Measurements from ENCODE around the gene MARCHF10. TPM values are rescaled to one million over a fixed set of nuclear protein-coding genes. Genes with fewer than 3 reads are reported as not detected.

The MARCHF10 gene
- total RNA-seq, 2 experiments from 2014 or later = not detected

DNA sequence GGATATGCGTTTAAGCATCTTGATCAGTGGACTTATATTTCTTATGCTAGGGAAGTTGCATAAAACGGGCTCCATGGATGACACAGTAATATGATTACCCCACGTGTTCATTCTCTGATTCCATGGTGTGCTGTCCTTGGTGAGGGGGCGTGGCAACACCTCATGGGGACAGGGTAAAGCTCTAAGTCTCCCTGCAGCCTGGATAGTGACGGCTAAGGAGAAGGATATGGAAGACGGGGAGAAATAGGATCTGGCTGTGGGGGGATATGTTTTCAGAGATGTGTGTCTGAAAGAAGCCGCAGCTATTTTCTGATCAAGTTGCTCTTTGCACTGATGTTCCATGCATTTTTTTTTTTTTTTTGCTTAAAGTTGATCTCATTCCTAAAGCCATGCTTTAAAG lies 84.3 kb downstream of the MARCHF10 start:
- CTCF ChIA-PET = interaction anchor here (0.7 to 1.1 kb wide), 4 partner anchors 9 to 546 kb away, joined by 3 to 4 read pairs (median 3); no protein-coding TSS in a partner anchor
- POLR2A ChIA-PET = interaction anchor here (0.5 to 0.6 kb wide), 2 partner anchors 229 to 241 kb away, joined by 3 to 4 read pairs; no protein-coding TSS in a partner anchor

DNA sequence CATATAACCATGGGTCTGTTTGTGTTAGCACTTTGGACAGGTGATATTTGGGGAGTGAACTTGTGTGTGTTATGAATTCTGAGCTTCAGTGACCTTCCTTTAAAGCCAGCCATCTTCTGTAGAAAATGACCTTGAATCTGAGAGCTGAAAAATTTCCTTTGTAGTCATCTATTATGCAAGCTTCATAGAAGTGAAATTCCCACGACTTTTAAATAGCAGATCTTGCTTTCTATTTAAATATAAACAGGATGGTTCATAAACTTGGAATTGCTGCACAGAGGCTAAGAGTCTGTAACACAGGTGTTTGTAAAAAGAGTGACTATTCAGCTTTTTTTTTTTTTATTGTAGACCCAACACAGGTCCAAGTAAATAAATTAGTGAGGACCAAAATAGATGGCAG lies 85.5 kb downstream of the MARCHF10 start:
- ChIA-PET POLR2A (interaction anchor here (0.6 kb wide), 1 partner anchor 22 kb away, joined by 4 read pairs; no protein-coding TSS in a partner anchor), CTCF (interaction anchor here (0.6 kb wide), 1 partner anchor 1143 kb away, joined by 3 read pairs; no protein-coding TSS in a partner anchor)

DNA sequence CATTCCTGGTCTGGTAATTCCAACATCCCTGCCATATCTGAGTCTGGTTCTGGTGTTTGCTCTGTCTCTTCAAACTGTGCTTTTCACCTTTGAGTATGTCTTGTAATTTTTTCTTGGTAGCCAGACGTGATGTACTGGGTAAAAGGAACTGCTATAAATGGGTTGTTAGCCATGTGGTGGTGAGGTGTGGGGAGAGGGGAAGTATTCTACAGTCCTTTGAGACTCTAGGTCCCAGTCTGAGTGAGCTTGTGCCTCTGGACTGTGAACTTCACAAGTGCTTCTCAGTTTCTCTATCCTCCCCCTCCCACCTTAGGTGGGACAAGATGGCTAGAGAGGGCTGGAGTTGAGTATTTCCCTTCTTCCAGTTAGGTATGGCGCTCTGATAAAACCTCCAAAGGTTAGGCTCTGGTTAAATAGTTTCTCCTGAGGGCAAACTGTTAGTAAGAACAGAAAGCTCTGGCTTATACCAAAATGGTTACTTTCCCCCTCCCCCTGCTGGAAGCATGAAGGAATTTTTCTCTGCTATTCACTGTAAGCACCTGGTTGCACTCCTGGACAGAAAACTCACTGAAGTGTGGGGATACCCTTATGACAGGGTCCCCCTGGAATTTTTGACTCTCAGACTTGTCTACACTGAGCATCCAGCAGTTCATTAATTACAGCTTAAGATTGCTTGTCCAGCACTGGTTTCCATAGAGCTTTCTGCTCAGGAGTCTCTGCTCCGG lies 87.8 kb downstream of the MARCHF10 start:
- POLR2A ChIA-PET = no interaction called here

DNA sequence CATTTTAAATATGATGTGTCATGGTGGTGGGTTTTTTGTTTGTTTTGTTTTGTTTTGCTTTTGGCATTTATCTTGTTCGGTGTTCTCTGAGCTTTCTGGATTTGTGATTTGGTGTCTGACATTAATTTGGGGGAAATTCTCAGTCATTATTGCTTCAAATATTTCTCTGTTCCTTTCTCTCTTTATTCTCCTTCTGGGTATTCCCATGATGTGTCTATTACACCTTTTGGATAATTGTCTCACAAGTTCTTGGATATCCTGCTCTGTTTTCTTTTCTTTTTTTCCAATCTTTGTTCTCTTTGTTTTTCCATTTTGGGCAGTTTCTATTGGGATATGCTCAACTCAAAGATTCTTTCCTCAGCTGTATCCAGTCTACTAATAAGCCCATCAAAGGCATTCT lies 88.5 kb downstream of the MARCHF10 start:
- ChIA-PET POLR2A (no interaction called here), CTCF (interaction anchor here (1.4 kb wide), 1 partner anchor 12 kb away, joined by 4 read pairs; no protein-coding TSS in a partner anchor)

More for the DNA sequence above, 87.8 kb downstream of the MARCHF10 start:
- CTCF ChIA-PET = interaction anchor here (1.4 kb wide), 1 partner anchor 12 kb away, joined by 4 read pairs; no protein-coding TSS in a partner anchor

DNA sequence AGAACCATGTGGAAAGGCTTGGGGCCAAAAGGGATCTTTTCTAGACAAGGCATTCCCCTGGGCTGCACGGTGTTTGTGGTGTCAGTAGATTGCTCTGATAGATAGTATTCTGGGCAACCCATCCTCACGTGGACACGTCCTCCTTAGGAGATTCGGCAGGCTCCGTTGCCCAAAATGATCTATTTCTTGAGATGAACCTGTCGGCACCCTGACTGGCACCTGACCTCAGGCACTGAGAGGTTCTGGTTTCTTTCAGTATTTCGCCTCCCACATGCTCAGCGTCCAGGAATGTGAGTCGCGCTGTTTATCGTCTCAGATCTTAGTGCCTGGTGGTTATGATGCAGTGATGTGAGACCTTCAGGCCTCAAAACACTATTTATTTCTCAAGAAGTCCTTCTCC lies 89.7 kb downstream of the MARCHF10 start:
- POLR2A ChIA-PET = no interaction called here
- CTCF ChIA-PET = no interaction called here

DNA sequence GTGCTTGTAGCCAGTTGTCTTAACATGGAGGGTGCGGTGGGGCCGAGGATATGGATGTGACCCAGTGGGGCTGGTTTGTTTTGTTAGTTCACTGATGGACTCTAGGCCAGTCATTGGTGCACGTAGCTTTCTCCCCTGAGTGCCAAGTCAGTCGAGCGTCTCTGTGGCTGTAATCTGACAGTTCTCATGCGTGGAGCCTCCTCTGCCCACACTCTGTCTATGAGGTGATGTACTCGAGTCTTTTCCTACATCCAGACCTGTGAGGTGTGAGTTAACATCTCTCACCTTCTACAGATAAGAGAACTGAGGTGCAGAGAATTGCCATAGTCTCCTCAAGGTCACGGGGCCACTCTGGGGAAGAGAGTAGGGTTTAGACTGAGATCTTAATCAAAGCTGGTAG lies 90.2 kb downstream of the MARCHF10 start:
- POLR2A ChIA-PET = no interaction called here
- CTCF ChIA-PET = no interaction called here

DNA sequence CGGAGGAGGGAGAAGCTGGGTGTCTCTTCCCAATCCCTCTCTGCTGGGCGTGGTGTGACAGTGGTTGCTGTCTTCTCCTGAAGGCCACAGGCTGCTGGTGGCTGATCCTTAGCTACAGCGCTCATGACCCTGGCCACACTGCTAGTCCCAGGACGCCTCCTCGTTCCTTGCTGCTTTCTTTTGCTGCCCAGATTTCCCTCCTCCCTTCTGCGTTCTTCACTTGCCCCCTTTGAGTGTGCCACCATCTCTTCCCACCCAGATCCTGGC lies 90.6 kb downstream of the MARCHF10 start:
- POLR2A ChIA-PET = no interaction called here
- CTCF ChIA-PET = no interaction called here

DNA sequence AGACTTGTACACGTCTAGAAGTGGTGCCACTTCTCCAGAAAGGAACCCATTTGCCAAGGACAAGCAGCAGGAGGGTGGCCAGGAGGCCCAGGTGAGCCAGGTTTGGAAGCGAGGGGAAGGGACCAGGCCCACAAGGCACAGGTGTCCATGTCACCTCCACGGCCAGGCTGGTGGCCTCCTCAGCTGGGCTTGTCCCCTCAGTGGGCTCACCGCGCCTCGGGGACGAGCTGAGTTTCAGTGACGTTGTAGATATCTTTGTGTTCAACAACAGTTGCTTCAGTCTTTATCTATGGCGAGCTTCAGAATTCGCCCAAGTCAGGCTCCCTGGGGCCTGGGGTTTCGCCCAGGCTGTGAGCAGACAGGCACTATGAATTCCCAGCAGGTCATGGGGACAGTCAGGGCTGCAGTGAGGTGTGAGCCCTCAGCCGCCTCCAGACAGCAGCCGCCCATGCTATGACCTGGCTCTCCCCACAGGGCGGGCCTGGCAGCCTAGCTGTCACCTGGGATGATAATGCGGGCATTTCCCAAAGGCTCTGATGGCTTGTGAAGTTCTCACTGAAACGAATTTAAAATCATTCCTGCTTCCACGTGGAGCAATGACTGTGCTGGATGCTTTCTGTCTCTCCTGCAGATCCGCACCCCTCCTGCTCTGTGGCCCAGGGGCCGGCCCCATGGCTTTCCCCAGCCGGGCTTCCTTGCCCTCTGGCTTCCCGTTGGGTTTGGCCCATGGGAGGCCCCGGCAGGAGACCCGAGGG lies 91.1 kb downstream of the MARCHF10 start:
- CTCF ChIA-PET = interaction anchor here (0.7 kb wide), 1 partner anchor 599 kb away, joined by 3 read pairs; no protein-coding TSS in a partner anchor
- POLR2A ChIA-PET = no interaction called here

DNA sequence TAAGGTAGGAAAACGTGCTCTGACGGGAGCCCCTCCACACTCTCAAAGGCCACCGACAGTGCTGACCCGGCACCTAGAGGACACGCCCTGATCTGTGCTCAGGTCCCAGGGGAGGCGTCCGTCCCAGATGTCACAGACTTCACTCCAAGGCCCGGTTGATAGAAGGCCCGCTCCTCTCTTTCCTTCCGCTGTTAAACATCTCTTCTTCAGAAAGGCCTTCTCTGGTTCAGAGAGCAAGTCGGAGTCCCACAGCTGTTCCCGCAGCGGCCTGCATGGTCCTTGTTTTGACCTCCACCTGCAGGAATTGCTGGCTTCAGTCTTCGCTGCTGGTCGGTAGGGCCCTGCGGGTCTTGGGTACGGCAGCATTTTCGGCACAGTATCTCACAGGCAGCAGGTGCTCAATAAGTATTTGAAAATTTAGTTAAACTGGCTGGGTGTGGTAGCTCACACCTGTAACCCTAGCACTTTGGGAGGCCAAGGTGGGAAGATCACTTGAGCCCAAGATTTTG lies 92.2 kb downstream of the MARCHF10 start:
- CTCF ChIA-PET = interaction anchor here (0.7 kb wide), 2 partner anchors 17 to 600 kb away, joined by 3 read pairs; no protein-coding TSS in a partner anchor
- POLR2A ChIA-PET = no interaction called here

DNA sequence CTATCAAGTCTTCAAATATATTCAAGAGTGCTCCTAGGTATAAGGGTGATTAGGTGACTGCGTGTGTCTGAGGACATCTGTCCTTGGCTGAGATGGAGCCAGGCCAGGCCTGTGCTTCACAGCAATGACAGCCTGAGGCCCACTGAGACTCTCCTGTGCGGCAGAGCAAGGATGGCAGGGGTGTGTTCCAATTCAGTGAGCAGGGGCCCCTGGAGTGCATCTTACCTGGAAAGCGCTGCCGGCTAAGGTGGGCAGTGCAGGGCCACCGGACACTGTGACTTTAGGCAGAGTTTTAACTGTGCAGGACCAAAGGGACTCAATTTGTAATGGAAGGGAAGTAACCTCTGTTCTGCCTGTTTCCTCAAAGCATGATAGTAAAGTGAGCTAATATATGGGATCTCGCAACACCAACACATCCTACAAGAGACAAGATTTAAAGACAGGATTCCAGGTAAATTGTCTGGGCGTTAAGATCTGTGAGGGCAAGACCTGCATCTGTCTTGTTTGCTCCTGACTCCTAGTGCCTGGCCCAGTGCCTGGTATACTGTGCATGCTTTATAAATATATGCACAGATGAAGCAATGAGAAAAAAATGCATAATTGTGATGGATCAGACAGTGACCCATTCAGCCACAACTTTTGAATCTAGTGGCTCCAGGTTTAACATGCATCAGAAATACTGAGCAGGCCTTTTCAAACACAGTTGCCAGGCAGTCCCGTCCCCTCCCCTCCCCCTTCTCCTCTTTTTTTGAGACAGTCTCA lies 93.9 kb downstream of the MARCHF10 start:
- ChIA-PET POLR2A (no interaction called here), CTCF (interaction anchor here (0.9 kb wide), 1 partner anchor 10 kb away, joined by 3 read pairs; no protein-coding TSS in a partner anchor)

DNA sequence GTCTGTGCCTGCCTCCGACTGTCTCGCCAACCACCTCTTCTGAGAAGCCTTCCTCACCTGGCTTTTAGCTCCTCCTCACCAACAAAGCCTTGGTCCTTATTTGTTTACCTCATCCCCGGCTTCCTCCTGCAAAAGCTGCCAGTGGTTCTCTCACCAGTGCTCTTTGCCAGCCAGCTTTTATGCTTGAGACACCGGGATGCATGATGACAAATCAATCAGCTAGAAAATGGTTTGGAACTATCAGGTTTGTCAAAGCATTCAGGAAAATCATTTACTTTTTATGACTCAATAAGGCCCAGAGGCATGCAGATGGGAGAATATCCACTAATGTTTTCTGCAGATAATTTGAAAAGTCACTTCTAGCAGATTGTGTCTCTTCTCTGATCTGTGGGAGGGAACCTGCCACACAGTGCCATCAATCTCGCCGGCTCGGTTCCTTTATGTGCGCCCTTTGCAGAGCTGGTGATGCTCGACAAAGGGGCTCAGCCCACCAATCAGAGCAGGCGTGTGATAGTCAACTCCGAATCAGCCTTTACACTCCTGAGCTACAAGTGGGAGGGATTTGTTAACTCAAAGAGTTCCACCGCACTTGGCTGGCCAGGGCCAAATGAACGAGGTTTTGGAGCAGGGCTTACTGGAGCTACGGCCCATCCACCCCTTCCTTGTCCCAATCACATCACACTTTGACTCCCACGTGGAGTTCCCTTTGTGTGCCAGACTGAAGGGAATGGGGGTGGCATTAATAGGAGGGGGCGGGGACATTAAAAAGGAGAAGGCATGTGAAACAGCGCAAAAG lies 94.8 kb downstream of the MARCHF10 start:
- ChIA-PET POLR2A (no interaction called here), CTCF (no interaction called here)

DNA sequence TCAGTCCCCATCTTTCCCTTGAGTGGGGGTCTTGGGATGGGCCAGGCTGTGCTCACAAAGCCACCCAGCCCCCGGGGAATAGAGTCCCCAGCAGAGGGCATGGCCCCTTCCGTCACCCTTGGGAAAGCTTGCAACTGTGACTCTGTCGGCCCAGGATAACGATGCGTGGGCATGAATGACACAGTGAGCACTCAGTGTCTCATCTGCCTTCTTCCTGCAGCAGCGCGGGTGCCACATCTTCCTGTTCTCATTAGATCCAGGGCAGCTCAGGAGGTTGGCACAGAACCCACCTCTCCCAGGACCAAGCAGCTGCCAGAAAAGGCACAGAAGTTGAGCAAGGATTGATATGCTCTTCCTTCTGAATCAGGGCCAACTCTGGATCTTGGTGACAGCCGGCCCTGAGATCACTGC lies 95.9 kb downstream of the MARCHF10 start:
- POLR2A ChIA-PET = no interaction called here
- CTCF ChIA-PET = no interaction called here

DNA sequence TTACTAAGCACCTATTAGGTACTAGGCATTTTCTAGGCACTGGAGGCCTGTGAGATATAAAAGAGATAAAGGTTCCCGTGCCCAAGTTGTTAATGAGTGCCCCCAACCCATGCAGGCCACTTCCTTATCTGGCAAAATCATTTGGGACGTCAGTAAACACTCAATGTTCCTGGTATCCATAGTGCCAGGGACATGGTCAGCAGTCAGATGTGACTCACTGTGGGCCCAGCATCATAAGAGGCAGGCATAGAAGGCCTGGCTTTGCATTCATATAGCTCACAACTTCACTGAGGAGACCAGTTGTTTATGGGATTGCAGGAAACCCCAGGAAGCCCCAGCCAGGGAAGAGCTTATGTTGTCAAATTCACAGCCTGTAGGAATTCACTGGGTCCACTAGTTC lies 99.5 kb downstream of the MARCHF10 start:
- CTCF ChIA-PET = interaction anchor here (1.3 kb wide), 1 partner anchor 12 kb away, joined by 4 read pairs; no protein-coding TSS in a partner anchor
- POLR2A ChIA-PET = no interaction called here

DNA sequence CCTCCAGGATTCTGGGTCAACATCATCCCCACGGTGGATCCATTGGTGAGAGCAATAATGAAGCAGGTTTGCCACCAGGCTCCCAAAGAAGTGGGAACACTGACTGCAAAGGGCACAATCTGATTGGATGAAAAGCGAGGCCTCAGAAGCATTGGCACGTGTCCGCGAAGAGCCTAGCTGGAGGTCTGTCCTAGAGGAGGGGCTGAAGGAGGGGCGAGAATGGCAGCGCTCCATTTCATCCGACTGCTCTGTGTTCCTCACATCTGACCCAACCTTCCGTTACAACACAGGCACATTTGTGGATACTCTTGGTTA lies 100.7 kb downstream of the MARCHF10 start:
- ChIA-PET CTCF (interaction anchor here (1.3 kb wide), 1 partner anchor 13 kb away, joined by 4 read pairs; no protein-coding TSS in a partner anchor), POLR2A (no interaction called here)

DNA sequence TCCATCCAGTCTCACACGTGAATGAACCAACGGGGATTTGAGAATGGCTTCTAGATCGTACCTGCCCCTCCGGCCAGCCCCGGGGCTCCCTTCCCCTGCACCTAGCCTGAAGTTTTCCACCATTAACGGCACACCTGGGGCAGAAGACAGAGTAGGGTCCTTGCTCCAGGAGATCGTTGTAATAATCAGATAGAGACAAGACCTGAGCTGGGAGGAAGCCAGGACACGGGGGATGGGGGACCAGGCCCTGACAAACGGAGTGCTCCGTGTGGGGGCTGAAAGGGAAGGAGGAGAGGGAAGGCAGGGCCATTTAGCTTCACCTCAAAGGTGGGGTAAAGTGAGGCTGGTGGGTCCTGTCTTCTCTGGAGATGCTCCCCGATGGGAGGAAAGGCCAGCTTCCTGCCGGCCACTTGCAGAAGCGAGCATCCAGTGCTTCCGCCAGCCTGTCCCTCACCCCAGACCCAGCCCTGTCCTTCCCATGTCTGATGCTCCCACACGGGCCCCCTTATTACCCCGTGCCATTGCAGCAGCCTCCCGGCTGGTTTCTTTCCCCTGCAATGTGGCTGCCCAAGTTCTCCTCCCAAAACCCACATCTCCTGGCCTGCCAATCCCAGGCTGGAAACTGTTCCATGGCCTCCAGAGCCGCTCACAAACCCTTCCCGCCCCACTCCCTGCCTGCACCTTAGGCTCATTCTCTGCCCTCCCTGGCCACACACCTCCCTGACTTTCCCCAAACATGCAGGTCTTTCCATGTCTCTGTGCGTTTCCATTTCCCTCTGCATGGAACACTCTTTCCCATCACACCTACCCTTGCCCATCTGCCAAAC lies 101.3 kb downstream of the MARCHF10 start:
- CTCF ChIA-PET = interaction anchor here (0.9 to 1.4 kb wide), 2 partner anchors 17 to 260 kb away, joined by 3 to 4 read pairs; no protein-coding TSS in a partner anchor
- POLR2A ChIA-PET = no interaction called here

DNA sequence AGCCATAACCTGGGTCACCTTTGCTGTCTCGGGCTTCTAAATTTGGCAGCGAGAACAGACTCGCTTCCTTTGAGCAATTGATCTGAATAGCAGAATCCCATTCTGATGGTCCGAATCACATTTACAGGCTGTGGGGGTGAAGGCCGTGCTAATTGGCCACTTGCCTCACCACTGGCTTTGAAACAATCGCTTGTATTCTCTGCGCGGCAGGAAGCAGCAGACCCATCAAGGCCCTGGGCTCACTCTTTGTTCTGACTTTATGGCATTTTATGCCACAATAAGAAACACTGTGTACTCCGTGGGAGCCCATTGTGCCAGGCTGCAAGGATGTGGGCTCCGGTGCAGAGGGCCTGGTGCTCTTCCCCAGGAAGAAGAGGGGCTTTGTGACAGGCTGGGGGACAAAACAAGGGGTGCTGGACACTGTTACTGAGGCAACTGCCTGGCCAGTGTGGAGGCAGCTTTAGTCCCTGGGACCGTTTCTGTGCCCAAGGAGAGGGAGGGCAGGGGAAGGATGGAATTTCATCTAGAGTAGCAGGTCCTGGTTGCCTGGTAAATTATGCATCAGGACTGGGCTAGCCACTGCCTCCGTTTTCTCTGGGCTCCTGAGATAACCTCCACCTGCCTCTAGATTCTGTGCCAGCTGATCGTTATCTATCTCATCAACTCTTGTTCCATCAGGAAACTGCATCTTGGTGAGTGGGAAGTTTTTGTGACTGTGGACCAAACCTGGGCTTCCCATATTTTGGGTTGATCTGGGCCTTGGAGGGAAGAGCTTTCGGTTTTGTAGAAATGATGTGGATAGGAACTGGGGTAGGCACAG lies 102.1 kb downstream of the MARCHF10 start:
- CTCF ChIA-PET = interaction anchor here (0.9 to 1.4 kb wide), 2 partner anchors 18 to 261 kb away, joined by 3 to 4 read pairs; no protein-coding TSS in a partner anchor
- POLR2A ChIA-PET = no interaction called here

DNA sequence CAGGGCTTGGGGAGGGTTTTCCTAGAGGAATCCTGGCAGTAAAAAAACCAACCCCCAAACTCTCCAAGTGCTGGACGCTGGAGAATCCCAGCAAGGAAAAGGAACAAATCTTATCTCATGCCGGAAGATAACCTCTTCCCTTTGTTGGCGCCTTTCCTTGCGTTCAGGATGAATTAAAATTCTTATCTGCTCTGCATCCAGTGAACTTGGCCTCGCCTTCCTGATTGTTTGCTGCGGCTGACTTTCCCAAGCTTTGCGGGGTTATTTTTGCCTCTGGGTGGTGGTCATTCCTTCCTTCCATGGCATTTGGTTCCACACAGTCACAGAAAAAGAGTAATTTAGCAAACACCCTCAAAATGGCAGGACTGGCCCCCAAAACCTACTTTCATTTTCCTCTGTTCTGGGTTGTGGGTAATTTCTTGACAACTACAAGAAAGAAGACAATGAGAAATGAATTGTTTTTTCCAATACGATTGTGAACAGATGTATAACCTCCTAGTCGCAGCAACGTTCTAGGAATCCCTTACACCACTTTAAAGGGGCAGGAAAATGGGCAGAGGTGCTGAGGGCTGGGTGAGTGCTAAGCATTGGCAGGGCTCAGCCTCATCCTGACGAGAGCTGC lies 102.8 kb downstream of the MARCHF10 start:
- POLR2A ChIA-PET = no interaction called here
- CTCF ChIA-PET = interaction anchor here (0.6 to 1.2 kb wide), 2 partner anchors 33 to 338 kb away, joined by 3 read pairs; no protein-coding TSS in a partner anchor

All from activated CD8-positive, alpha-beta memory T cell treated with anti-CD3 and anti-CD28 coated beads for 36 hours (primary cell).